ENCODE measurements around the gene SAYSD1.

SAYSD1 gene

DNA sequence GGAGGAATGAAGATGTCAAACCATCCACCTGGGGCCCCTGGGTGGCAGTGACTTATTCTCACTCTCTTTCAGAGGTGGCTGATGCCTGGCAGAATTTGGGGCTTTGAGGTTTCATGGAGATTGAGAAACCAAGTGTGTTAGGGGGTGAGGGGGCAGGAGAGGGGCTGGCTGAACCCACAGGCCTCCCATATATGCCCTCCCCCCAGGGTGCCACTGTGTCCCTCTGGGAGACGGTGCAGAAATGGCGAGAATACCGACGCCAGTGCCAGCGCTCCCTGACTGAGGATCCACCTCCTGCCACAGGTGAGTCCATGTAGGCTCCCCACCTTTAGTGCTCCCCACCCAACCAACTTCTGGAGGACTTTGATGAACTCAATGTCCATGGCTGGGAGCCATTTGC, 58.8 kb downstream of the SAYSD1 start:
- no peak for DNase-seq

DNA sequence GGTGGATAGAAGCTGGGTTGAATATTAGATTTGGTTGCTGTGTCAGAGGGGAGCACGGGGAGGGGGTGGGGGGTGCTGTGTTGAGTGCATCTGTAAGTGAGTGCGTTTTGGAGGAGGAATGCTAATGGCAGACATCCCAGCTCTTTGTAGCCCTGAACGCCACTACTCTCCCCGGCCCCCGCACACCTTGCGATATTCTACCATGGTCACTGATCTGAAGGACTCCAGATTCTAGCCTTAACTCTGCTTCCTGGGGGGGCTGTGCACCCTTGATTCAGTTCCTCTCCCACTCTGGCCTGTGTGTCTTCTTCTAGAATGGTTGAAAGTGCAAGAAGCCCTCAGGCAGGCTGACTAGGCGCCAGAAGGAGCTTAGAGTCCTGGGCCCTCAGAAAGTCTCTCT, 59.3 kb downstream of the SAYSD1 start:
- DNase-seq, result no peak

DNA sequence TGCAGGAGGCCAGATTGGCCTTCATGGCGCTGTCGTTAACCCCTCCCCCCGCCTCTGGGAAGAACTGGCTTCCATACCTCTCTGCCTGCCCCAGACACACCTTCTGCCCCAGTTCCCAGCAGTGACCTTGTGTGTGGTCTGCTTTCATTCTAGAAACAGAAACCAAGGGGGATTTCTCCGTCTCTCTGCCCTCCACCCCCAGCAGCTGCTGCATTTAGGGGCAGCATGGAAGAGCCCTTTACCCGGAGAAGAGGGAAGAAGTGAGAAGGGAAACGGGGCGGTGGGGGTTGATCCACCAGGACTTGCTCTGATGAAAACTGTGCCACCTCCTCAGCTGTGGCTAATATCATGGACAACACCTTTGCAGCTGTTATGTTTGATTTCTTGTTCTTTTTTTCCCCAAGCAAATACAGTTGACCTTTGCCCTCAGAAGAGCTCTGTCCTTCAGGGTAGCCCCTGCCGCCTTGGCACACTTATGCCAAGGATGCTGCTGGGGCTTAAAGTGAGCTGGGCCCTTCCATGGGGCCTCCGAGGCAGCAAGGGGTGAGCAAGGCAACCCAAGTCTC, 60.3 kb downstream of the SAYSD1 start:
- no peak for DNase-seq
